K562 (cell line): ENCODE results near the gene RCC2. TPM values are rescaled to one million over a fixed set of nuclear protein-coding genes. Genes with fewer than 3 reads are reported as not detected.

Experiments
- ATF4 ChIP-seq: fragments of 450-650 bp; formaldehyde crosslinking; IDR thresholded peaks from 2 replicates; pipeline ENCODE4 v1.4.0; 2022; ENCODE audit warnings: mild to moderate bottlenecking, moderate library complexity
- CBX1 ChIP-seq: sonication (generic); IDR thresholded peaks from 2 replicates; pipeline ENCODE4 v1.6.1; 2016; ENCODE audit warnings: antibody characterized with exemption, low read depth, mild to moderate bottlenecking
- CCNT2 ChIP-seq: IDR thresholded peaks from 2 replicates; pipeline ENCODE4 v1.6.1; 2011; ENCODE audit warnings: borderline replicate concordance, low read depth, mild to moderate bottlenecking, moderate library complexity, mixed read lengths, low read length; ENCODE audit not compliant: insufficient read length; ENCODE audit errors: extremely low read depth
- CEBPG ChIP-seq, 3 experiments: fragments of 200-800 bp in 1 of 3; sonication (Bioruptor generic) in 1 of 3; sonication (generic) in 1 of 3; formaldehyde crosslinking in 1 of 3; IDR thresholded peaks in 2 of 3; conservative IDR thresholded peaks in 1 of 3; 2 replicates each; pipeline versions ENCODE4 v1.6.1 to v1.8.0; 2016 to 2022; ENCODE audit warnings: missing compliant biosample characterization in 2 of 3, missing genetic modification characterization in 2 of 3, mild to moderate bottlenecking in 1 of 3, missing genetic modification reagents in 1 of 3
- CHD1 ChIP-seq: fragments of 200-600 bp; sonication (generic); IDR thresholded peaks from one replicate; pipeline ENCODE4 v1.6.1; 2012; ENCODE audit warnings: mild to moderate bottlenecking, moderate library complexity, low read length, inconsistent platforms
- CXXC5 ChIP-seq: fragments of 250-450 bp; sonication (Bioruptor Pico); IDR thresholded peaks from 2 replicates; pipeline ENCODE4 v1.8.0; 2022; ENCODE audit warnings: inconsistent platforms, mild to moderate bottlenecking, moderate library complexity
- DPF2 ChIP-seq: fragments of 450-650 bp; IDR thresholded peaks from 2 replicates; pipeline ENCODE4 v1.6.1; 2016
- ELF2 ChIP-seq: fragments of 250-450 bp; sonication (Bioruptor Pico); IDR thresholded peaks from 2 replicates; pipeline ENCODE4 v1.5.0; 2021; ENCODE audit warnings: mild to moderate bottlenecking
- EP300 ChIP-seq: IDR thresholded peaks from 2 replicates; pipeline ENCODE4 v1.6.1; 2012; ENCODE audit warnings: low read length, improper control_type of control experiment
- GMEB1 ChIP-seq: fragments of 250-450 bp; sonication (Bioruptor Pico); IDR thresholded peaks from 2 replicates; pipeline ENCODE4 v1.4.0; 2020; ENCODE audit warnings: mild to moderate bottlenecking
- KLF1 ChIP-seq: fragments of 450-650 bp; IDR thresholded peaks from 2 replicates; pipeline ENCODE4 v1.6.1; 2016; ENCODE audit warnings: missing genetic modification characterization, missing compliant biosample characterization
- MEF2D ChIP-seq: conservative IDR thresholded peaks from 2 replicates; pipeline ENCODE4 v1.6.1; 2016; ENCODE audit warnings: low read depth, missing genetic modification characterization, missing compliant biosample characterization
- MEIS2 ChIP-seq: fragments of 450-650 bp; IDR thresholded peaks from 2 replicates; pipeline ENCODE4 v1.6.1; 2014; ENCODE audit warnings: mild to moderate bottlenecking; ENCODE audit not compliant: partially characterized antibody
- MTA3 ChIP-seq: fragments of 450-650 bp; formaldehyde crosslinking; IDR thresholded peaks from 2 replicates; pipeline ENCODE4 v1.6.1; 2017; ENCODE audit warnings: mild to moderate bottlenecking, borderline replicate concordance
- MYC ChIP-seq, 2 experiments: fragments of 250-450 bp in 1 of 2; sonication (Bioruptor Pico) in 1 of 2; IDR thresholded peaks; 2 replicates each; pipeline versions ENCODE4 v1.5.1 to v1.6.1; 2012 to 2021; ENCODE audit warnings: low read depth in 2 of 2, borderline replicate concordance in 1 of 2, improper control_type of control experiment in 1 of 2, low read length in 1 of 2, mild to moderate bottlenecking in 1 of 2, moderate library complexity in 1 of 2
- PHF21A ChIP-seq: fragments of 450-650 bp; IDR thresholded peaks from 2 replicates; pipeline ENCODE4 v1.6.1; 2017; ENCODE audit warnings: low read depth, borderline replicate concordance
- POU5F1 ChIP-seq: fragments of 150-350 bp; IDR thresholded peaks from 2 replicates; pipeline ENCODE4 v1.6.1; 2014; ENCODE audit warnings: borderline replicate concordance, low read length, low read depth, mild to moderate bottlenecking; ENCODE audit not compliant: partially characterized antibody
- RCOR1 ChIP-seq, 2 experiments: IDR thresholded peaks; 2 replicates each; pipeline ENCODE4 v1.6.1; 2012; ENCODE audit warnings: low read depth in 2 of 2, low read length in 2 of 2, borderline replicate concordance in 1 of 2, improper control_type of control experiment in 1 of 2
- ZC3H11A ChIP-seq: IDR thresholded peaks from 2 replicates; pipeline ENCODE4 v1.6.1; 2012; ENCODE audit warnings: low read depth, low read length, improper control_type of control experiment
- ZNF41 ChIP-seq: fragments of 250-450 bp; sonication (Bioruptor Pico); conservative IDR thresholded peaks from 2 replicates; pipeline ENCODE4 v1.4.0; 2020; ENCODE audit warnings: mild to moderate bottlenecking
- ZNF584 ChIP-seq: fragments of 200-800 bp; sonication (Bioruptor generic); IDR thresholded peaks from 2 replicates; pipeline ENCODE4 v1.6.1; 2016; ENCODE audit warnings: low read depth, mild to moderate bottlenecking, missing genetic modification characterization, missing compliant biosample characterization
- polyA plus RNA-seq, 8 experiments: library from polyadenylated mRNA; depleted of rRNA in 4 of 8; stranded (reverse) in 5 of 8; unstranded in 3 of 8; fragments of >200 nt; fragmentation: Nextera tagmentation in 2 of 8; fragmentation: Illumina TruSeq in 1 of 8; extraction: Ambion mirVana in 2 of 8; extraction: Trizol in 1 of 8; gene quantifications; 2 replicates each; pipeline versions ENCODE4 v1.2.1 to v1.2.3, GENCODE V29; 2011 to 2014; ENCODE audit warnings: inconsistent platforms in 1 of 8, missing spikeins in 1 of 8
- total RNA-seq, 7 experiments: library from RNA; depleted of rRNA in 6 of 7; stranded (reverse); fragments of >200 nt in 6 of 7; fragmentation: Illumina TruSeq in 2 of 7; extraction: Trizol in 2 of 7; gene quantifications; 2 replicates each; pipeline versions ENCODE4 v1.2.1 to v1.2.3, GENCODE V29; 2011 to 2021; ENCODE audit warnings: low replicate concordance in 1 of 7
- TF ChIP-seq, protein P1 (sequence below): fragments of 450-650 bp; IDR thresholded peaks from 2 replicates; pipeline ENCODE4 v1.6.1; 2016

RCC2 gene
- total and polyA plus RNA-seq, 9 of the 15 experiments (the other 6 are each of a cell fraction or from before 2014, with no cell fraction given), result 31.8 to 292 (median 116) TPM

DNA sequence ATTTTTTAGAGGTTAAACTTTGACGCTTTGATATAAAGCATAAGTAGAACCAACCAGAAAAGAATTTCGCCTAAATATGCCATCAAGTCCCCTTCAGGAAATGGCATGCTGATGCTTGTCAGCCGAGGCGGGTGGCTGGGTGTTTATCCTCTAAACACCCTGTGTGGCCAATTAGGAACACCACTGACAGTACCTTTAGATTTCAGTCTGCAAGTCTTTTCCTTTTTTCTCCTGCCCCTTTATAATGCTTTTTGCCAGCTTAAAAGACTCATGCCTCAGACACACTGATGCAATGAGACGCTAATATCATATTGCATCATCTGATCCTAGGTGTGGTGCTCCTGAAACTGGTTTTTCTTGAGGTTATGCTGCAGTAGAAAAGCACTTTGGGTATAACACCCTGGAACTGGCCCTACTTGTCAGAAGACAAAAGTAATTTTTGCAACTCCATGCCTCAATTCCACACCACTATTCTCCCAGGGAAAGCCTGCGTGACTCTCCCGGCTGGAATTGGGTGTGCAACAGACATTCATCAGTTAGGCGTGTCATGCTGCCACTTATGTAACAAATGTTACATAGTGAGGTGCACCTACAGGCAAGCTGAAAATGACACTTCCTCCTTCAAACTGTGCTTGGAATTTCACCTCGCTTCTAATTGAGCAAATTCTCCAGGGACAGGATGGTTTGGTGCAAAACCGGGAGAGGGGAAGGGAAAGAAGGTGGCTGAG, 2.0 kb upstream of the RCC2 start (continued):
- peak; percentile 91; the same call in 1 of the 2 replicates for TF ChIP-seq MTA3
- TF ChIP-seq ZC3H11A, result 0 out of 2 replicates have a peak, but pooled peaks have one; percentile 66
- no peak for TF ChIP-seq CCNT2
- TF ChIP-seq, protein P1, sequence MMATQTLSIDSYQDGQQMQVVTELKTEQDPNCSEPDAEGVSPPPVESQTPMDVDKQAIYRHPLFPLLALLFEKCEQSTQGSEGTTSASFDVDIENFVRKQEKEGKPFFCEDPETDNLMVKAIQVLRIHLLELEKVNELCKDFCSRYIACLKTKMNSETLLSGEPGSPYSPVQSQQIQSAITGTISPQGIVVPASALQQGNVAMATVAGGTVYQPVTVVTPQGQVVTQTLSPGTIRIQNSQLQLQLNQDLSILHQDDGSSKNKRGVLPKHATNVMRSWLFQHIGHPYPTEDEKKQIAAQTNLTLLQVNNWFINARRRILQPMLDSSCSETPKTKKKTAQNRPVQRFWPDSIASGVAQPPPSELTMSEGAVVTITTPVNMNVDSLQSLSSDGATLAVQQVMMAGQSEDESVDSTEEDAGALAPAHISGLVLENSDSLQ, result peak; percentile 62; the same call in 1 of the 2 replicates
- TF ChIP-seq CEBPG (CRISPR knock-in tag; IDR thresholded peaks at IDR 0.05), result peak; percentile 99
- peak; percentile 100 for TF ChIP-seq CEBPG (tag; conservative IDR thresholded peaks at IDR 0.05 in 1 of 2, IDR thresholded peaks at IDR 0.05 in 1 of 2)
- TF ChIP-seq ELF2 (CRISPR knock-in tag), result 0 out of 2 replicates have a peak, but pooled peaks have one; percentile 8
- TF ChIP-seq ATF4 (CRISPR knock-in tag), result peak; percentile 99
- TF ChIP-seq POU5F1, result no peak
- TF ChIP-seq CHD1, result peak; percentile 1
- TF ChIP-seq RCOR1 (IDR thresholded peaks at IDR 0.05; ENCODE audit: borderline replicate concordance in 1 of 2, low read depth in 2 of 2, low read length in 2 of 2), result peak in 1 of 2 experiments; percentile 19; a peak in 1 of 4 replicates
- 0 out of 2 replicates have a peak, but pooled peaks have one; percentile 61 for TF ChIP-seq MEF2D (tag)
- peak; percentile 81; the same call in 1 of the 2 replicates for TF ChIP-seq ZNF584
- TF ChIP-seq GMEB1 (CRISPR knock-in tag), result 0 out of 2 replicates have a peak, but pooled peaks have one; percentile 3
- TF ChIP-seq PHF21A, result no peak
- peak; percentile 82 for TF ChIP-seq DPF2
- peak; percentile 77 for TF ChIP-seq CXXC5
- peak; percentile 99 for TF ChIP-seq MYC (IDR thresholded peaks at IDR 0.05; ENCODE audit: low read depth, low read length)
- no peak; the same call in 1 of the 2 replicates for TF ChIP-seq MYC (CRISPR knock-in tag; IDR thresholded peaks at IDR 0.05; ENCODE audit: borderline replicate concordance, low read depth)
- TF ChIP-seq CBX1, result no peak
- peak; percentile 77 for TF ChIP-seq MEIS2
- 0 out of 2 replicates have a peak, but pooled peaks have one; percentile 62 for TF ChIP-seq KLF1 (tag)
- peak; percentile 92 for TF ChIP-seq EP300
- 0 out of 2 replicates have a peak, but pooled peaks have one; percentile 40 for TF ChIP-seq ZNF41 (CRISPR knock-in tag)
